Measurements from ENCODE around the gene MAP1LC3A. TPM values are rescaled to one million over a fixed set of nuclear protein-coding genes. Genes with fewer than 3 reads are reported as not detected.

Gene MAP1LC3A
- total and polyA plus RNA-seq, 2 donors (not counting 1 experiment from before 2014, with no cell fraction given) = 3.5 to 10.5 TPM

DNA sequence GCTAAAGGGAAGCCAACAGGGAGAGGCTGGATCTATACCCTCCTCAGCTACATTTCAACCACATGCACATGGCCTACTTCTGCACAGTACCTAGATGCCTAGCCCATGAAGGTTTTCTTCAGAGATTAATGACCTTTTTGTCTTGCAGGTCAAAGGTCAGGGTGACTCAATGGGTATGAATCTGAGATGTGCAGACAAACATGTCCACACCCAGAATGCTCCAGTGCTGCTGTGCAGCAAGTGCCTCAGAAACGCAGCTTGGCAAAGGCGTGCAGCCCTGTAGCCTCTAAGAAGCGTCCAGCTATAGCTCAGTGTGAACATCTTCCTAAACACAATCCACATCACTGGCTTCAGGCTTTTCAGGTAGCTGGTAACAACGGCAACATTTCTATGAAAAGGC is 24.4 kb downstream of the MAP1LC3A start:
- Mint-ChIP-seq H3K27ac (peak overlapping the region; percentile 70), H3K4me3 (no peak overlapping the region), H3K27me3 (no peaks in the 10 kb centered on the region), H3K4me1 (peaks cover 31% of the 10 kb centered on the region), H3K9me3 (ENCODE audit: insufficient read depth) (no peaks in the 10 kb centered on the region)
- Histone ChIP-seq H4K20me1 (ENCODE audit: control insufficient read depth, insufficient read depth, low read length, poor library complexity, severe bottlenecking) (no peaks in the 10 kb centered on the region), H3K4me3 (ENCODE audit: control extremely low read depth in 1 of 5, extremely low read depth in 1 of 5, insufficient read depth in 1 of 5, low read depth in 2 of 5, low read length in 4 of 5) (no peak overlapping the region), H3K27me3 (replicated peaks in 1 of 4; ENCODE audit: control extremely low read depth in 1 of 4, control insufficient read depth in 3 of 4, insufficient read depth in 4 of 4, low read length in 3 of 4) (no peaks in the 10 kb centered on the region), H3K4me2 (replicated peaks; ENCODE audit: low read depth, low read length, poor library complexity, severe bottlenecking) (no peak overlapping the region), H3K27ac (ENCODE audit: low read length in 2 of 2) (no peak overlapping the region), H3K9ac (ENCODE audit: low read length) (no peak overlapping the region), H2AFZ (ENCODE audit: insufficient read depth, low read depth, low read length, poor library complexity, severe bottlenecking) (no peak overlapping the region), H3K36me3 (replicated peaks in 1 of 2; ENCODE audit: control extremely low read depth in 1 of 2, control insufficient read depth in 1 of 2, extremely low read depth in 1 of 2, insufficient read depth in 2 of 2, low read length in 1 of 2) (peaks cover 3 to 36% of the 10 kb centered on the region in 2 experiments), H3K9me3 (ENCODE audit: control extremely low read depth in 1 of 3, control insufficient read depth in 2 of 3, insufficient read depth in 1 of 3, low read length in 2 of 3) (peaks cover 0 to 20% (median 12%) of the 10 kb centered on the region in 3 donors), H3K79me2 (ENCODE audit: control insufficient read depth, insufficient read depth, low read length) (no peaks in the 10 kb centered on the region), H3K4me1 (ENCODE audit: control insufficient read depth in 2 of 2, insufficient read depth in 2 of 2, low read length in 2 of 2) (peaks cover 18 to 29% of the 10 kb centered on the region in 2 donors)
- ATAC-seq (ENCODE audit: low read depth) = no peak
- ChIA-PET CTCF (interaction anchor here (0.7 to 2.3 kb wide), 2 partner anchors 10 to 125 kb away, joined by 3 to 4 read pairs; no protein-coding TSS in a partner anchor), POLR2A (no interaction called here)
- DNase-seq = no peak
- intact Hi-C loops (cut with micrococcal nuclease) = no loop called here
- TF ChIP-seq, protein P1, sequence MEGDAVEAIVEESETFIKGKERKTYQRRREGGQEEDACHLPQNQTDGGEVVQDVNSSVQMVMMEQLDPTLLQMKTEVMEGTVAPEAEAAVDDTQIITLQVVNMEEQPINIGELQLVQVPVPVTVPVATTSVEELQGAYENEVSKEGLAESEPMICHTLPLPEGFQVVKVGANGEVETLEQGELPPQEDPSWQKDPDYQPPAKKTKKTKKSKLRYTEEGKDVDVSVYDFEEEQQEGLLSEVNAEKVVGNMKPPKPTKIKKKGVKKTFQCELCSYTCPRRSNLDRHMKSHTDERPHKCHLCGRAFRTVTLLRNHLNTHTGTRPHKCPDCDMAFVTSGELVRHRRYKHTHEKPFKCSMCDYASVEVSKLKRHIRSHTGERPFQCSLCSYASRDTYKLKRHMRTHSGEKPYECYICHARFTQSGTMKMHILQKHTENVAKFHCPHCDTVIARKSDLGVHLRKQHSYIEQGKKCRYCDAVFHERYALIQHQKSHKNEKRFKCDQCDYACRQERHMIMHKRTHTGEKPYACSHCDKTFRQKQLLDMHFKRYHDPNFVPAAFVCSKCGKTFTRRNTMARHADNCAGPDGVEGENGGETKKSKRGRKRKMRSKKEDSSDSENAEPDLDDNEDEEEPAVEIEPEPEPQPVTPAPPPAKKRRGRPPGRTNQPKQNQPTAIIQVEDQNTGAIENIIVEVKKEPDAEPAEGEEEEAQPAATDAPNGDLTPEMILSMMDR (IDR thresholded peaks at IDR 0.05) = no peak
- no peak for TF ChIP-seq EZH2 (IDR thresholded peaks at IDR 0.05; ENCODE audit: borderline replicate concordance, insufficient read depth, low read depth, low read length, poor library complexity, severe bottlenecking)
- 94% methylated on average over 4 of the region's 4 CpGs for WGBS (ENCODE audit: insufficient coverage)

- H3K4me1 ChIP-seq (ENCODE audit: control insufficient read depth in 2 of 2, insufficient read depth in 2 of 2, low read length in 2 of 2) = peaks cover 18 to 29% of the 10 kb centered on the region in 2 donors
- Mint-ChIP-seq H3K27ac (no peak overlapping the region), H3K27me3 (no peaks in the 10 kb centered on the region), H3K4me1 (peaks cover 27% of the 10 kb centered on the region), H3K9me3 (ENCODE audit: insufficient read depth) (no peaks in the 10 kb centered on the region), H3K4me3 (no peak overlapping the region)
- ChIA-PET CTCF (interaction anchor here (1.3 to 2.3 kb wide), 2 partner anchors 50 to 125 kb away, joined by 3 to 4 read pairs; no protein-coding TSS in a partner anchor), POLR2A (no interaction called here)
- H2AFZ ChIP-seq (ENCODE audit: insufficient read depth, low read depth, low read length, poor library complexity, severe bottlenecking) = no peak overlapping the region
- no peak overlapping the region for H3K9ac ChIP-seq (ENCODE audit: low read length)
- intact Hi-C loops (cut with micrococcal nuclease) = no loop called here
- H4K20me1 ChIP-seq (ENCODE audit: control insufficient read depth, insufficient read depth, low read length, poor library complexity, severe bottlenecking) = no peaks in the 10 kb centered on the region
- H3K27me3 ChIP-seq (replicated peaks in 1 of 4; ENCODE audit: control extremely low read depth in 1 of 4, control insufficient read depth in 3 of 4, insufficient read depth in 4 of 4, low read length in 3 of 4) = no peaks in the 10 kb centered on the region
- no peaks in the 10 kb centered on the region for H3K79me2 ChIP-seq (ENCODE audit: control insufficient read depth, insufficient read depth, low read length)
- peaks cover 0 to 20% (median 12%) of the 10 kb centered on the region in 3 donors for H3K9me3 ChIP-seq (ENCODE audit: control extremely low read depth in 1 of 3, control insufficient read depth in 2 of 3, insufficient read depth in 1 of 3, low read length in 2 of 3)
- ATAC-seq (ENCODE audit: low read depth) = no peak
- TF ChIP-seq, protein P1 (IDR thresholded peaks at IDR 0.05) = no peak
- TF ChIP-seq EZH2 (IDR thresholded peaks at IDR 0.05; ENCODE audit: borderline replicate concordance, insufficient read depth, low read depth, low read length, poor library complexity, severe bottlenecking) = no peak
- WGBS (ENCODE audit: insufficient coverage) = 72% methylated on average over 6 of the region's 6 CpGs
- no peak overlapping the region for H3K4me2 ChIP-seq (replicated peaks; ENCODE audit: low read depth, low read length, poor library complexity, severe bottlenecking)
- H3K4me3 ChIP-seq (ENCODE audit: control extremely low read depth in 1 of 5, extremely low read depth in 1 of 5, insufficient read depth in 1 of 5, low read depth in 2 of 5, low read length in 4 of 5) = no peak overlapping the region
- peaks cover 7 to 36% of the 10 kb centered on the region in 2 experiments for H3K36me3 ChIP-seq (replicated peaks in 1 of 2; ENCODE audit: control extremely low read depth in 1 of 2, control insufficient read depth in 1 of 2, extremely low read depth in 1 of 2, insufficient read depth in 2 of 2, low read length in 1 of 2)
- no peak overlapping the region for H3K27ac ChIP-seq (ENCODE audit: low read length in 2 of 2)
- DNase-seq = no peak
Observed at GRCh38 chr20:34583544-34583943, 25.0 kb downstream of the MAP1LC3A start.

Measured in B cell (primary cell).